Liver (tissue), 9 donors: Measurements from ENCODE around the gene CD200R1. TPM values are rescaled to one million over a fixed set of nuclear protein-coding genes. Genes with fewer than 3 reads are reported as not detected.

Experiments used
- DNase-seq: peaks from one replicate; pipeline ENCODE4 v3.0.0-alpha.2; 2017; ENCODE audit warnings: low spot score
- H3K27ac ChIP-seq, 2 donors: one replicate each; pipeline ENCODE4 v1.7.0; 2013; ENCODE audit warnings: inconsistent platforms in 2 of 2, low read length in 2 of 2, control low read depth in 1 of 2, low read depth in 1 of 2, mild to moderate bottlenecking in 1 of 2
- H3K27me3 ChIP-seq, 4 donors: one replicate each; pipeline versions ENCODE4 v1.6.1 to v1.7.0; 2013; ENCODE audit warnings: low read length in 3 of 4, inconsistent platforms in 1 of 4, mild to moderate bottlenecking in 1 of 4, moderate library complexity in 1 of 4; ENCODE audit not compliant: control insufficient read depth in 4 of 4, insufficient read depth in 4 of 4
- H3K36me3 ChIP-seq, 4 donors: one replicate each; pipeline versions ENCODE4 v1.6.1 to v1.7.0; 2013; ENCODE audit warnings: low read length in 3 of 4, mild to moderate bottlenecking in 3 of 4, low read depth in 1 of 4, moderate library complexity in 1 of 4; ENCODE audit not compliant: control insufficient read depth in 4 of 4, insufficient read depth in 3 of 4
- H3K4me1 ChIP-seq, 4 donors: one replicate each; pipeline versions ENCODE4 v1.6.1 to v1.7.0; 2013; ENCODE audit warnings: low read length in 3 of 4, mild to moderate bottlenecking in 3 of 4, moderate library complexity in 1 of 4; ENCODE audit not compliant: control insufficient read depth in 4 of 4, insufficient read depth in 4 of 4
- H3K4me3 ChIP-seq, 3 donors: one replicate each; pipeline versions ENCODE4 v1.6.1 to v1.7.0; 2013; ENCODE audit warnings: low read length in 3 of 3, control low read depth in 1 of 3, low read depth in 1 of 3, mild to moderate bottlenecking in 1 of 3
- H3K9ac ChIP-seq, 2 donors: one replicate each; pipeline ENCODE4 v1.7.0; 2013; ENCODE audit warnings: low read length in 2 of 2, mild to moderate bottlenecking in 2 of 2, moderate library complexity in 2 of 2, control low read depth in 1 of 2, low read depth in 1 of 2
- H3K9me3 ChIP-seq, 4 donors: one replicate each; pipeline versions ENCODE4 v1.6.1 to v1.7.0; 2013; ENCODE audit warnings: low read length in 3 of 4; ENCODE audit not compliant: control insufficient read depth in 4 of 4
- EGR1 ChIP-seq, 2 donors: IDR thresholded peaks; 2 replicates each; pipeline ENCODE4 v1.6.1; 2016 to 2018; ENCODE audit warnings: antibody characterized with exemption in 2 of 2, low read depth in 2 of 2
- FOXA2 ChIP-seq: IDR thresholded peaks from 2 replicates; pipeline ENCODE4 v1.6.1; 2016; ENCODE audit warnings: antibody characterized with exemption
- HNF4G ChIP-seq: IDR thresholded peaks from 2 replicates; pipeline ENCODE4 v1.6.1; 2016; ENCODE audit warnings: antibody characterized with exemption
- JUND ChIP-seq, 2 donors: IDR thresholded peaks; 2 replicates each; pipeline ENCODE4 v1.6.1; 2016; ENCODE audit warnings: antibody characterized with exemption in 2 of 2
- NR2F2 ChIP-seq: IDR thresholded peaks from 2 replicates; pipeline ENCODE4 v1.6.1; 2016; ENCODE audit warnings: antibody characterized with exemption
- RXRA ChIP-seq, 2 donors: IDR thresholded peaks; 2 replicates each; pipeline ENCODE4 v1.6.1; 2017 to 2018; ENCODE audit warnings: antibody characterized with exemption in 2 of 2, mild to moderate bottlenecking in 1 of 2
- SP1 ChIP-seq: IDR thresholded peaks from 2 replicates; pipeline ENCODE4 v1.6.1; 2018; ENCODE audit warnings: antibody characterized with exemption, mild to moderate bottlenecking
- TAF1 ChIP-seq: conservative IDR thresholded peaks from 2 replicates; pipeline ENCODE4 v1.6.1; 2016; ENCODE audit warnings: antibody characterized with exemption, mild to moderate bottlenecking
- YY1 ChIP-seq: IDR thresholded peaks from 2 replicates; pipeline ENCODE4 v1.6.1; 2016; ENCODE audit warnings: antibody characterized with exemption, mild to moderate bottlenecking
- ZBTB33 ChIP-seq: IDR thresholded peaks from 2 replicates; pipeline ENCODE4 v1.6.1; 2016; ENCODE audit warnings: antibody characterized with exemption
- WGBS: extraction: QIAGEN DNeasy Blood & Tissue Kit; methylation state at CpG from one replicate; pipeline ENCODE4 v1.1.7; 2013; 5-methylcytosine and 5-hydroxymethylcytosine counted together
- polyA plus RNA-seq, 2 donors: library from polyadenylated mRNA; stranded (reverse) in 1 of 2; unstranded in 1 of 2; fragments of 200-250 nt in 1 of 2; fragments of >200 nt in 1 of 2; fragmentation: Nextera tagmentation in 1 of 2; extraction: Ambion mirVana in 1 of 2; gene quantifications; one replicate each; pipeline versions ENCODE4 v1.2.1 to v1.2.3, GENCODE V29; 2013 to 2015
- total RNA-seq, 2 donors: library from RNA; depleted of rRNA; stranded (reverse); fragments of >200 nt; gene quantifications; one replicate each; pipeline ENCODE4 v1.2.3, GENCODE V29; 2014
- TF ChIP-seq, protein P1 (sequence below): IDR thresholded peaks from 2 replicates; pipeline ENCODE4 v1.6.1; 2016; ENCODE audit warnings: antibody characterized with exemption
- TF ChIP-seq, protein P2 (sequence below): IDR thresholded peaks from 2 replicates; pipeline ENCODE4 v1.6.1; 2016; ENCODE audit warnings: antibody characterized with exemption
- TF ChIP-seq, protein P3 (sequence below): fragments of 150-350 bp; IDR thresholded peaks from 2 replicates; pipeline ENCODE4 v1.5.1; 2017; ENCODE audit warnings: improper control_type of control experiment, low read depth, low read length; ENCODE audit not compliant: missing input control
- TF ChIP-seq, protein P4 (sequence below): IDR thresholded peaks from 2 replicates; pipeline ENCODE4 v1.6.1; 2016; ENCODE audit warnings: antibody characterized with exemption, mild to moderate bottlenecking
- donor health status: healthy.
- donor health status: healthy.
- donor health status: healthy.
- donor health status: healthy.
- donor health status: healthy.

Gene CD200R1
- total and polyA plus RNA-seq, 4 donors = 0.40 to 5.4 (median 1.00) TPM

- no peak overlapping the region for H3K27ac ChIP-seq
- no peak for DNase-seq
- no peaks in the 10 kb centered on the region for H3K36me3 ChIP-seq
- no peaks in the 10 kb centered on the region for H3K9me3 ChIP-seq
- no peak overlapping the region for H3K4me3 ChIP-seq
- peaks cover 0 to 3% (median 0%) of the 10 kb centered on the region in 4 donors for H3K4me1 ChIP-seq
- 86% methylated on average over 1 of the region's 1 CpG for WGBS
- H3K9ac ChIP-seq = no peak overlapping the region
- H3K27me3 ChIP-seq = no peaks in the 10 kb centered on the region
- TF ChIP-seq, protein P1, sequence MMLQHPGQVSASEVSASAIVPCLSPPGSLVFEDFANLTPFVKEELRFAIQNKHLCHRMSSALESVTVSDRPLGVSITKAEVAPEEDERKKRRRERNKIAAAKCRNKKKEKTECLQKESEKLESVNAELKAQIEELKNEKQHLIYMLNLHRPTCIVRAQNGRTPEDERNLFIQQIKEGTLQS = no peak
- TF ChIP-seq EGR1 (IDR thresholded peaks at IDR 0.05; ENCODE audit: low read depth in 2 of 2) (no peak), YY1 (no peak), FOXA2 (no peak), ZBTB33 (no peak), TAF1 (no peak), JUND (IDR thresholded peaks at IDR 0.05) (no peak), NR2F2 (no peak), SP1 (no peak), HNF4G (no peak)
- TF ChIP-seq, protein P2, sequence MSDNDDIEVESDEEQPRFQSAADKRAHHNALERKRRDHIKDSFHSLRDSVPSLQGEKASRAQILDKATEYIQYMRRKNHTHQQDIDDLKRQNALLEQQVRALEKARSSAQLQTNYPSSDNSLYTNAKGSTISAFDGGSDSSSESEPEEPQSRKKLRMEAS = no peak
- TF ChIP-seq, protein P3, sequence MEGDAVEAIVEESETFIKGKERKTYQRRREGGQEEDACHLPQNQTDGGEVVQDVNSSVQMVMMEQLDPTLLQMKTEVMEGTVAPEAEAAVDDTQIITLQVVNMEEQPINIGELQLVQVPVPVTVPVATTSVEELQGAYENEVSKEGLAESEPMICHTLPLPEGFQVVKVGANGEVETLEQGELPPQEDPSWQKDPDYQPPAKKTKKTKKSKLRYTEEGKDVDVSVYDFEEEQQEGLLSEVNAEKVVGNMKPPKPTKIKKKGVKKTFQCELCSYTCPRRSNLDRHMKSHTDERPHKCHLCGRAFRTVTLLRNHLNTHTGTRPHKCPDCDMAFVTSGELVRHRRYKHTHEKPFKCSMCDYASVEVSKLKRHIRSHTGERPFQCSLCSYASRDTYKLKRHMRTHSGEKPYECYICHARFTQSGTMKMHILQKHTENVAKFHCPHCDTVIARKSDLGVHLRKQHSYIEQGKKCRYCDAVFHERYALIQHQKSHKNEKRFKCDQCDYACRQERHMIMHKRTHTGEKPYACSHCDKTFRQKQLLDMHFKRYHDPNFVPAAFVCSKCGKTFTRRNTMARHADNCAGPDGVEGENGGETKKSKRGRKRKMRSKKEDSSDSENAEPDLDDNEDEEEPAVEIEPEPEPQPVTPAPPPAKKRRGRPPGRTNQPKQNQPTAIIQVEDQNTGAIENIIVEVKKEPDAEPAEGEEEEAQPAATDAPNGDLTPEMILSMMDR = no peak
- TF ChIP-seq, protein P4, sequence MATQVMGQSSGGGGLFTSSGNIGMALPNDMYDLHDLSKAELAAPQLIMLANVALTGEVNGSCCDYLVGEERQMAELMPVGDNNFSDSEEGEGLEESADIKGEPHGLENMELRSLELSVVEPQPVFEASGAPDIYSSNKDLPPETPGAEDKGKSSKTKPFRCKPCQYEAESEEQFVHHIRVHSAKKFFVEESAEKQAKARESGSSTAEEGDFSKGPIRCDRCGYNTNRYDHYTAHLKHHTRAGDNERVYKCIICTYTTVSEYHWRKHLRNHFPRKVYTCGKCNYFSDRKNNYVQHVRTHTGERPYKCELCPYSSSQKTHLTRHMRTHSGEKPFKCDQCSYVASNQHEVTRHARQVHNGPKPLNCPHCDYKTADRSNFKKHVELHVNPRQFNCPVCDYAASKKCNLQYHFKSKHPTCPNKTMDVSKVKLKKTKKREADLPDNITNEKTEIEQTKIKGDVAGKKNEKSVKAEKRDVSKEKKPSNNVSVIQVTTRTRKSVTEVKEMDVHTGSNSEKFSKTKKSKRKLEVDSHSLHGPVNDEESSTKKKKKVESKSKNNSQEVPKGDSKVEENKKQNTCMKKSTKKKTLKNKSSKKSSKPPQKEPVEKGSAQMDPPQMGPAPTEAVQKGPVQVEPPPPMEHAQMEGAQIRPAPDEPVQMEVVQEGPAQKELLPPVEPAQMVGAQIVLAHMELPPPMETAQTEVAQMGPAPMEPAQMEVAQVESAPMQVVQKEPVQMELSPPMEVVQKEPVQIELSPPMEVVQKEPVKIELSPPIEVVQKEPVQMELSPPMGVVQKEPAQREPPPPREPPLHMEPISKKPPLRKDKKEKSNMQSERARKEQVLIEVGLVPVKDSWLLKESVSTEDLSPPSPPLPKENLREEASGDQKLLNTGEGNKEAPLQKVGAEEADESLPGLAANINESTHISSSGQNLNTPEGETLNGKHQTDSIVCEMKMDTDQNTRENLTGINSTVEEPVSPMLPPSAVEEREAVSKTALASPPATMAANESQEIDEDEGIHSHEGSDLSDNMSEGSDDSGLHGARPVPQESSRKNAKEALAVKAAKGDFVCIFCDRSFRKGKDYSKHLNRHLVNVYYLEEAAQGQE = no peak
Observed at GRCh38 chr3:112967425-112967824, 7.5 kb downstream of the CD200R1 start.

DNA sequence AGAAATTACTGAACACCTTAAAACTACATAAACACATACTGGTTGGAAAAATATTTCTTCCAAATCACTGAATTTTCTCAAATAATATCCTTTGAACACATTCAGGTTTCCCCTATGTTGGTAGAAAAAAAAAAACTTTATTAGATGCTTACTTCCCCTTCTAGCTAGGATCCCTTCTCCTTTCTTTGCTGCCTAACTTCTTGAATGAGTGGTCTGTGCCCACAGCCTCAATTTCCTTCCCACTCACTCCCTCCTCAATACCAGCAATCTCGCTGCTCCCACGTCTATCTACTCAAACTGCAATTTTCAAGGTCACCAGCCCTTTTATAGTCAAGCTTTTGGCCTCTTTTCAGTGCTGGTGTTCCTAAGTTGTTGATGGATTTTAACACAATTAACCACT, 8.3 kb downstream of the CD200R1 start:
- H3K36me3 ChIP-seq = no peaks in the 10 kb centered on the region
- no peak overlapping the region for H3K4me3 ChIP-seq
- peak overlapping the region in 1 of 2 donors; percentile 18 for H3K27ac ChIP-seq
- peaks cover 0 to 3% (median 0%) of the 10 kb centered on the region in 4 donors for H3K4me1 ChIP-seq
- TF ChIP-seq SP1 (no peak), HNF4G (no peak), RXRA (IDR thresholded peaks at IDR 0.05) (no peak), JUND (IDR thresholded peaks at IDR 0.05) (no peak)
- TF ChIP-seq, protein P3 = no peak
- TF ChIP-seq, protein P4 = no peak
- no peaks in the 10 kb centered on the region for H3K9me3 ChIP-seq
- DNase-seq = no peak
- WGBS = 36% methylated on average over 2 of the region's 2 CpGs
- no peaks in the 10 kb centered on the region for H3K27me3 ChIP-seq
- no peak overlapping the region for H3K9ac ChIP-seq
